HCT116 (cell line): ENCODE data around the gene TLR9. TPM values are rescaled to one million over a fixed set of nuclear protein-coding genes. Genes with fewer than 3 reads are reported as not detected.

Source experiments
- ATAC-seq: fragments of 200-7000 bp; cut with Tn5 transposase; 2 replicates; pipeline ENCODE4 v1.9.1; 2020; ENCODE audit warnings: mild to moderate bottlenecking, moderate library complexity
- BruUV-seq: library from RNA; stranded (reverse); fragments of 400-500 nt; replicated peaks from 2 replicates; lab custom pipeline; 2021; lab: Mats Ljungman, UMichigan
- CTCF ChIA-PET: fragments of 300-600 bp; sonication (Branson Sonifier 250); formaldehyde crosslinking; loops from one replicate; lab custom pipeline; 2021; ENCODE audit warnings: antibody characterized with exemption; lab: Charles Lee
- POLR2A ChIA-PET: fragments of 300-600, 350-600 bp; sonication (Branson Sonifier 250); formaldehyde crosslinking; loops from one replicate; lab custom pipeline; 2021; ENCODE audit warnings: antibody characterized with exemption; lab: Charles Lee
- RAD21 ChIA-PET, 2 experiments: fragments of 300-600 bp; sonication (Branson Sonifier 250); formaldehyde crosslinking; loops; one replicate each; lab custom pipeline; 2023; ENCODE audit warnings: low total read pairs in 2 of 2; ENCODE audit not compliant: uncharacterized antibody in 2 of 2, unreplicated experiment in 2 of 2, low non-redundant PET in 1 of 2; lab: Charles Lee
- DNase-seq: peaks from one replicate; pipeline ENCODE4 v3.0.0-alpha.2; 2010; ENCODE audit warnings: low read depth, low spot score
- H2AFZ ChIP-seq: fragments of 200-600 bp; shearing (Covaris generic), sonication (generic); 2 replicates; pipeline ENCODE4 v1.6.1; 2017; ENCODE audit warnings: low read depth, mixed run types, mixed read lengths, antibody characterized with exemption, low read length; ENCODE audit not compliant: poor library complexity, severe bottlenecking
- H3K27ac ChIP-seq: 2 replicates; pipeline ENCODE4 v1.5.1; 2012; ENCODE audit warnings: low read depth, low read length
- H3K27me3 ChIP-seq: fragments of 200-600 bp; sonication (generic); 2 replicates; pipeline ENCODE4 v1.6.1; 2016; ENCODE audit warnings: mixed run types, low read length, mixed read lengths; ENCODE audit not compliant: insufficient read depth
- H3K36me3 ChIP-seq, 2 experiments: fragments of 200-500 bp in 1 of 2; fragments of 200-600 bp in 1 of 2; sonication (Bioruptor generic) in 1 of 2; sonication (generic) in 1 of 2; 2 replicates each; pipeline versions ENCODE4 v1.5.1 to v1.6.1; 2014 to 2016; ENCODE audit warnings: low read length in 2 of 2, inconsistent platforms in 1 of 2, mixed read lengths in 1 of 2, mixed run types in 1 of 2; ENCODE audit not compliant: insufficient read depth in 2 of 2, control insufficient read depth in 1 of 2
- H3K4me1 ChIP-seq, 2 experiments: fragments of 200-600 bp in 1 of 2; sonication (generic) in 1 of 2; 2 replicates each; pipeline versions ENCODE4 v1.5.1 to v1.6.1; 2012 to 2017; ENCODE audit warnings: low read length in 2 of 2, inconsistent platforms in 1 of 2, mild to moderate bottlenecking in 1 of 2, mixed read lengths in 1 of 2, mixed run types in 1 of 2, moderate library complexity in 1 of 2; ENCODE audit not compliant: insufficient read depth in 2 of 2, control insufficient read depth in 1 of 2
- H3K4me2 ChIP-seq: fragments of 200-600 bp; sonication (generic); 2 replicates; pipeline ENCODE4 v1.6.1; 2017; ENCODE audit warnings: mixed run types, low read length, mixed read lengths
- H3K4me3 ChIP-seq, 2 experiments: fragments of 200-600 bp in 1 of 2; sonication (generic) in 1 of 2; replicated peaks in 1 of 2; 2 replicates each; pipeline ENCODE4 v1.5.1; 2011 to 2016; ENCODE audit warnings: low read length in 2 of 2, control low read depth in 1 of 2, low read depth in 1 of 2, mild to moderate bottlenecking in 1 of 2, mixed read lengths in 1 of 2, mixed run types in 1 of 2
- H3K79me2 ChIP-seq: fragments of 200-600 bp; sonication (generic); 2 replicates; pipeline ENCODE4 v1.6.1; 2017; ENCODE audit warnings: mild to moderate bottlenecking, mixed run types, low read length, moderate library complexity, mixed read lengths; ENCODE audit not compliant: insufficient read depth
- H3K9ac ChIP-seq: fragments of 200-600 bp; sonication (generic); 2 replicates; pipeline ENCODE4 v1.6.1; 2016; ENCODE audit warnings: low read length, mixed read lengths
- H3K9me2 ChIP-seq: fragments of 200-600 bp; sonication (generic), shearing (Covaris generic); 2 replicates; pipeline ENCODE4 v1.6.1; 2017; ENCODE audit warnings: mixed run types, mild to moderate bottlenecking, moderate library complexity; ENCODE audit not compliant: insufficient read depth
- H3K9me3 ChIP-seq, 2 experiments: fragments of 200-500 bp in 1 of 2; fragments of 200-600 bp in 1 of 2; sonication (Bioruptor generic) in 1 of 2; sonication (generic) in 1 of 2; 2 replicates each; pipeline ENCODE4 v1.6.1; 2014 to 2017; ENCODE audit warnings: low read length in 2 of 2, mixed read lengths in 2 of 2, inconsistent platforms in 1 of 2, low read depth in 1 of 2, mild to moderate bottlenecking in 1 of 2, mixed run types in 1 of 2, moderate library complexity in 1 of 2; ENCODE audit not compliant: control insufficient read depth in 1 of 2, insufficient read depth in 1 of 2
- H4K20me1 ChIP-seq: fragments of 200-600 bp; sonication (generic), shearing (Covaris generic); 2 replicates; pipeline ENCODE4 v1.6.1; 2017; ENCODE audit warnings: mixed run types, mild to moderate bottlenecking, moderate library complexity; ENCODE audit not compliant: insufficient read depth
- ELF1 ChIP-seq: IDR thresholded peaks from 2 replicates; pipeline ENCODE4 v1.6.1; 2012; ENCODE audit warnings: low read depth, borderline replicate concordance
- EZH2 ChIP-seq: fragments of 200-600 bp; sonication (generic); IDR thresholded peaks from 2 replicates; pipeline ENCODE4 v1.6.1; 2017; ENCODE audit warnings: antibody characterized with exemption, mixed run types
- EZH2phosphoT487 ChIP-seq: fragments of 200-600 bp; IDR thresholded peaks from 2 replicates; pipeline ENCODE4 v1.6.1; 2018; ENCODE audit warnings: antibody characterized with exemption, borderline replicate concordance
- FOSL1 ChIP-seq: IDR thresholded peaks from 2 replicates; pipeline ENCODE4 v1.6.1; 2012; ENCODE audit warnings: low read depth
- POLR2AphosphoS5 ChIP-seq: IDR thresholded peaks from 2 replicates; pipeline ENCODE4 v1.6.1; 2011; ENCODE audit warnings: mild to moderate bottlenecking, low read depth, low read length, moderate library complexity
- RAD21 ChIP-seq: IDR thresholded peaks from 2 replicates; pipeline ENCODE4 v1.6.1; 2012; ENCODE audit warnings: low read depth, mild to moderate bottlenecking
- SIN3A ChIP-seq: IDR thresholded peaks from 2 replicates; pipeline ENCODE4 v1.6.1; 2012; ENCODE audit warnings: low read depth
- SP1 ChIP-seq: IDR thresholded peaks from 2 replicates; pipeline ENCODE4 v1.6.1; 2012; ENCODE audit warnings: low read depth
- YY1 ChIP-seq: IDR thresholded peaks from 2 replicates; pipeline ENCODE4 v1.6.1; 2011; ENCODE audit warnings: low read length, low read depth, moderate library complexity, mild to moderate bottlenecking; ENCODE audit not compliant: insufficient replicate concordance; ENCODE audit errors: extremely low read depth
- intact Hi-C: fragments of 100-400 bp; cut with micrococcal nuclease; formaldehyde crosslinking; loops from 2 replicates; pipeline ENCODE4 v1.10.0; 2022
- total RNA-seq: library from RNA; stranded (reverse); gene quantifications from one replicate; pipeline ENCODE4 v1.2.1, GENCODE V29; 2021; ENCODE audit not compliant: unreplicated experiment
- TF ChIP-seq, protein P1 (sequence below): IDR thresholded peaks from 2 replicates; pipeline ENCODE4 v1.6.1; 2012; ENCODE audit warnings: low read depth
- TF ChIP-seq, protein P2 (sequence below), 3 experiments: fragments of 200-600 bp in 1 of 3; sonication (generic) in 1 of 3; IDR thresholded peaks in 2 of 3; conservative IDR thresholded peaks in 1 of 3; 2 replicates each; pipeline ENCODE4 v1.5.1; 2012 to 2017; ENCODE audit warnings: low read depth in 2 of 3, low read length in 2 of 3, antibody characterized with exemption in 1 of 3, borderline replicate concordance in 1 of 3, control low read depth in 1 of 3, mild to moderate bottlenecking in 1 of 3, mixed read lengths in 1 of 3, mixed run types in 1 of 3, moderate library complexity in 1 of 3; ENCODE audit not compliant: insufficient read depth in 1 of 3
- TF ChIP-seq, protein P3 (sequence below): IDR thresholded peaks from 2 replicates; pipeline ENCODE4 v1.6.1; 2012

TLR9 gene
- total RNA-seq, 1 experiment from 2014 or later = 0.15 TPM

DNA sequence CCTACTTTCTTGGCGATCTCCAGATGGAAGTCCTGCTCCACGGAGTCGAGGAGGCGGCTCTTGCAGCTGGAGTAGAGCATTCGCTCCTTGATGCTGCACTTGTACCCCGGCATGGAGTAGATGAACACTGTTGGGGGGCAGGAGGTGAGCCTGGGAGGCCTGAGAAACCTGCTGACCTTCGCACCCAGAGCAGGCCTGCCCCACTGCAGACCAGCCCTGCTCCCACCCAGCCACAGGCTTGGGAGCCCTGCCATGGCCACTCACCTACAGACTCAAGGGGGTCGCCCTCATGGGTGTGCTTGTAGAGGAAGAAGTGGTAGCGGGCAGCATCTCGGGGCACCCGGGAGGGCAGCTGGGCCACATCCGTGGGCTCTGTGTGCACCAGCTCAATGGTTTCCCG lies 4.2 kb upstream of the TLR9 start (continued):
- TF ChIP-seq, protein P1, sequence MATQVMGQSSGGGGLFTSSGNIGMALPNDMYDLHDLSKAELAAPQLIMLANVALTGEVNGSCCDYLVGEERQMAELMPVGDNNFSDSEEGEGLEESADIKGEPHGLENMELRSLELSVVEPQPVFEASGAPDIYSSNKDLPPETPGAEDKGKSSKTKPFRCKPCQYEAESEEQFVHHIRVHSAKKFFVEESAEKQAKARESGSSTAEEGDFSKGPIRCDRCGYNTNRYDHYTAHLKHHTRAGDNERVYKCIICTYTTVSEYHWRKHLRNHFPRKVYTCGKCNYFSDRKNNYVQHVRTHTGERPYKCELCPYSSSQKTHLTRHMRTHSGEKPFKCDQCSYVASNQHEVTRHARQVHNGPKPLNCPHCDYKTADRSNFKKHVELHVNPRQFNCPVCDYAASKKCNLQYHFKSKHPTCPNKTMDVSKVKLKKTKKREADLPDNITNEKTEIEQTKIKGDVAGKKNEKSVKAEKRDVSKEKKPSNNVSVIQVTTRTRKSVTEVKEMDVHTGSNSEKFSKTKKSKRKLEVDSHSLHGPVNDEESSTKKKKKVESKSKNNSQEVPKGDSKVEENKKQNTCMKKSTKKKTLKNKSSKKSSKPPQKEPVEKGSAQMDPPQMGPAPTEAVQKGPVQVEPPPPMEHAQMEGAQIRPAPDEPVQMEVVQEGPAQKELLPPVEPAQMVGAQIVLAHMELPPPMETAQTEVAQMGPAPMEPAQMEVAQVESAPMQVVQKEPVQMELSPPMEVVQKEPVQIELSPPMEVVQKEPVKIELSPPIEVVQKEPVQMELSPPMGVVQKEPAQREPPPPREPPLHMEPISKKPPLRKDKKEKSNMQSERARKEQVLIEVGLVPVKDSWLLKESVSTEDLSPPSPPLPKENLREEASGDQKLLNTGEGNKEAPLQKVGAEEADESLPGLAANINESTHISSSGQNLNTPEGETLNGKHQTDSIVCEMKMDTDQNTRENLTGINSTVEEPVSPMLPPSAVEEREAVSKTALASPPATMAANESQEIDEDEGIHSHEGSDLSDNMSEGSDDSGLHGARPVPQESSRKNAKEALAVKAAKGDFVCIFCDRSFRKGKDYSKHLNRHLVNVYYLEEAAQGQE = no peak

DNA sequence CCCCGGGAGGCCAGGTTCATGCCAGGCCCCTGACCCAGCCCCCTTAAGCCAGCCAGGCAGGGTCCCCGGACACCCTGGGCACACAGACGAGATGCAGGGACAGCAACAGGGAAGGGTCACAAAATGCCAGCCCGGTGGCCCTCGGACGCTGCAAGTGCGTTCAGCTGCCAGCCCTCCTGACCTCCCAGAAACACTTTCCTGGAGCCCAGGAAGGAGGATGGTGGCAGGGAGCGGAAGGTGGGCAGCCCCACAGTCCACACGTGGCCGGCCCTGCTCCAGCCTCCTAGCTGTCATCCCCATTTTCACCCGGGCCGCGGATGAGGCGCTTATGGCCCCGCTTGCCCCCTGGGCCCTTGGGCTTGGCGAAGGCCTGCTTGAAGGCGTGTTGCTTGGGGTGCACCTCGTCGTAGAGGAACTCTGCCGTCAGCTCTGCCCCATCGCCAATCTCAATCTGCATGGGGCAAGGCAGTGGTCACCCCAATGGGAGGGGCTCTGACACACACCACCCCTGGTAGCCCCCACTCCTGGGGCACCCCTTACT lies 3.4 kb upstream of the TLR9 start:
- no peak for ATAC-seq

DNA sequence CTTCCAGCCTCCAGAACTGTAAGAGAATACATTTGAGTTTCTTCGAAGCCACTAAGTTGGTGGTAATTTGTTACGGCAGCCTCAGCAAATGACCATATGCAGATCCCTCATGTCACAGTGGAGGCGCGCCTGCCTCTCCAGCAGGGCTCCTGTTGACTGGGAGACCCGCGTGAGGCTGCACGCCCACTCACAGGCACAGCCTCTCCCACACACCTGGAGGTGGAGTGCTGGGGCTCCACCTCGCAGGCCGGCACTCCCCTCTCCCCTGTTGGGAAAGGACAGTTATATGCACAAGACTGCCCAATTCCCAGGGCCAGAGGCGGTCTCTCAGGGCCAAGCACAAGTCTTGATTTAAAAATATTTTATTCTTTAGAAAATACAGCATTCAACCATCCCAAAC lies 2.8 kb upstream of the TLR9 start:
- no peak for ATAC-seq
- no peak overlapping the region for H3K4me2 ChIP-seq
- CTCF ChIA-PET = interaction anchor here (1.3 kb wide), 1 partner anchor 7 kb away, joined by 3 read pairs; no protein-coding TSS in a partner anchor
- H4K20me1 ChIP-seq = no peaks in the 10 kb centered on the region
- no peaks in the 10 kb centered on the region for H3K4me1 ChIP-seq
- intact Hi-C loops = no loop called here
- H3K9me2 ChIP-seq = no peaks in the 10 kb centered on the region
- H3K9ac ChIP-seq = no peak overlapping the region
- H3K27ac ChIP-seq = no peak overlapping the region
- BruUV-seq = no TSS peak
- POLR2A ChIA-PET = no interaction called here
- no peak for DNase-seq
- peaks cover 17% of the 10 kb centered on the region in 2 experiments; a peak in 3 of 4 replicates for H3K36me3 ChIP-seq
- H3K79me2 ChIP-seq = no peaks in the 10 kb centered on the region
- no peaks in the 10 kb centered on the region for H3K9me3 ChIP-seq
- TF ChIP-seq, protein P2, sequence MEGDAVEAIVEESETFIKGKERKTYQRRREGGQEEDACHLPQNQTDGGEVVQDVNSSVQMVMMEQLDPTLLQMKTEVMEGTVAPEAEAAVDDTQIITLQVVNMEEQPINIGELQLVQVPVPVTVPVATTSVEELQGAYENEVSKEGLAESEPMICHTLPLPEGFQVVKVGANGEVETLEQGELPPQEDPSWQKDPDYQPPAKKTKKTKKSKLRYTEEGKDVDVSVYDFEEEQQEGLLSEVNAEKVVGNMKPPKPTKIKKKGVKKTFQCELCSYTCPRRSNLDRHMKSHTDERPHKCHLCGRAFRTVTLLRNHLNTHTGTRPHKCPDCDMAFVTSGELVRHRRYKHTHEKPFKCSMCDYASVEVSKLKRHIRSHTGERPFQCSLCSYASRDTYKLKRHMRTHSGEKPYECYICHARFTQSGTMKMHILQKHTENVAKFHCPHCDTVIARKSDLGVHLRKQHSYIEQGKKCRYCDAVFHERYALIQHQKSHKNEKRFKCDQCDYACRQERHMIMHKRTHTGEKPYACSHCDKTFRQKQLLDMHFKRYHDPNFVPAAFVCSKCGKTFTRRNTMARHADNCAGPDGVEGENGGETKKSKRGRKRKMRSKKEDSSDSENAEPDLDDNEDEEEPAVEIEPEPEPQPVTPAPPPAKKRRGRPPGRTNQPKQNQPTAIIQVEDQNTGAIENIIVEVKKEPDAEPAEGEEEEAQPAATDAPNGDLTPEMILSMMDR (IDR thresholded peaks at IDR 0.05 in 2 of 3, conservative IDR thresholded peaks at IDR 0.05 in 1 of 3; ENCODE audit: borderline replicate concordance in 1 of 3, insufficient read depth in 1 of 3, low read depth in 2 of 3, low read length in 2 of 3) = no peak
- TF ChIP-seq, protein P3, sequence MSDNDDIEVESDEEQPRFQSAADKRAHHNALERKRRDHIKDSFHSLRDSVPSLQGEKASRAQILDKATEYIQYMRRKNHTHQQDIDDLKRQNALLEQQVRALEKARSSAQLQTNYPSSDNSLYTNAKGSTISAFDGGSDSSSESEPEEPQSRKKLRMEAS = no peak
- no peak for TF ChIP-seq RAD21
- TF ChIP-seq EZH2phosphoT487 = no peak
- no peak for TF ChIP-seq ELF1
- no peak for TF ChIP-seq SIN3A
- TF ChIP-seq SP1 = no peak
- TF ChIP-seq YY1 = no peak
- no peak for TF ChIP-seq EZH2
- RAD21 ChIA-PET = no interaction called here
- no peak overlapping the region for H2AFZ ChIP-seq
- no peaks in the 10 kb centered on the region for H3K27me3 ChIP-seq
- no peak overlapping the region for H3K4me3 ChIP-seq

More for the DNA sequence above, 3.4 kb upstream of the TLR9 start:
- H3K4me3 ChIP-seq = no peak overlapping the region
- no peak overlapping the region for H3K27ac ChIP-seq
- TSS peak; percentile 53 for BruUV-seq
- no peaks in the 10 kb centered on the region for H3K27me3 ChIP-seq
- TF ChIP-seq FOSL1 = no peak
- TF ChIP-seq POLR2AphosphoS5 = no peak
- H2AFZ ChIP-seq = no peak overlapping the region
- H3K79me2 ChIP-seq = no peaks in the 10 kb centered on the region
- no peaks in the 10 kb centered on the region for H3K4me1 ChIP-seq
- no peak for DNase-seq
- no peaks in the 10 kb centered on the region for H3K9me3 ChIP-seq
- H3K9me2 ChIP-seq = no peaks in the 10 kb centered on the region
- H4K20me1 ChIP-seq = no peaks in the 10 kb centered on the region
- RAD21 ChIA-PET = no interaction called here
- CTCF ChIA-PET = interaction anchor here (1.3 kb wide), 1 partner anchor 8 kb away, joined by 3 read pairs; no protein-coding TSS in a partner anchor
- POLR2A ChIA-PET = no interaction called here
- no peak overlapping the region for H3K9ac ChIP-seq
- H3K4me2 ChIP-seq = no peak overlapping the region
- intact Hi-C loops = no loop called here
- H3K36me3 ChIP-seq = peaks cover 17% of the 10 kb centered on the region in 2 experiments; a peak in 3 of 4 replicates
